Activated CD8-positive, alpha-beta memory T cell treated with anti-CD3 and anti-CD28 coated beads for 1 hour (primary cell): ENCODE results near the gene NKAIN1.
"Not testable (repeated sequence)": the region's sequence is repeated elsewhere in the genome, so short reads cannot be mapped to it uniquely, and the experiment has no call there.

Experiments
- DNase-seq, 2 donors: peaks; one replicate each; pipeline ENCODE4 v3.0.0-alpha.2; 2020; ENCODE audit warnings: low read depth in 1 of 2; ENCODE audit errors: extremely low read depth in 1 of 2

Gene NKAIN1

DNA sequence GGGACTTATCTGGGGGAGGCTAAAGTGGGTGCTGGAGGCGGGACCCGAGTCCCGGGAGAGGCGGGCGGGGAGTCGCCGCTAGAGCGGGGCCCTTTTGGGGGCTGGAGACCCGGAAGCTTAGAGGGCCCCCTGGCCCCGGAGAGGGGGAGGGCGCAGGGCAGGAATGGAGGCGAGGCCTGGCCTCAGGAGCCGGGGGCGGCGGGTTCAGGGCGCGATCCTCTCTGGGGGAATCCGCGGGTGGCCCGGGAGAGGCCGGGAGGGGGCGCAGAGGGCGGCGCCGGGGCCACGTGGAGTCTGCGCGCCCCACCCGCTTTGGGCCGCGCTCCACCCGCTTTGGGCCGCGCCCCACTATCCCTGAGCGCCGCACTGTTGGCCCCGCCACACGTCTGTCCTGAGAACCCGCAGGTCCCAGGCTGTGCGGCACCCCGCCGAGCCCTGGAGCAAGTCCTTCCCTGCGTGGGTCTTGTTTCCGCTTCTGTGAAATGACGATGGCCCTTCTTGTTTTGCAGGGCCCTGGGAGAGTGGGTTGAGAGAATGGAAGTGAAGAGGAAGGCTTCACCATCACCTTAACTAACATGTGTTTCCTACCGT, 84.4 kb downstream of the NKAIN1 start:
- DNase-seq: peak; percentile 2 to 34

DNA sequence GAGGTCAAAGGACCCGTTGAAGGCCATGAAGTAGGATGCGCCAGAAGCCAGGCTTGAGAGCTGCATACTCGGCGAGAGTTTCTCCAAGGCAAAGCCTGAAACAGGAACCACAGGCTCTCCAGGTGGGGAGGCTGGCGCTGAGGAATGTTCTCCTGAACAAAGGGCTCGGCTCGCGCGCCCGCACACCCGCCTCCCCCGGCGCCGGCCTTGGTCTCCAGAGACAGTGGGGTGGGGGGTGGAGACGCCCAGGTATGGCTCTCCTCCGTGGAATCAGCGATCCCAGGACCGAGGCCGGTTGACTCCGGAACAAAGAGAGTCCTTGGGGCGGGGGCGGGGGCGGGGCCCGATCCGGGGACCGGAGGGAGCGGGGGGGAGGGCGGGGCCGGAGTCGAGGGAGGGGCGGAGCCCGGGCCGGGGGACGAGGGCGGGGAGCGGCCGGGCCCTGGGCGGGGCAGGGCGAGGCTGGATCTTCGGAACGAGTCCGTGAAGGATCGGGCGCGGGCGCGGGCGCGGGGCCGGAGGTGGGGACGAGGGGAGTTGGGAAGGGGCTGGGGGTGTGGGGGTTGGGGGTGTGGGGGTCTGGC, 85.0 kb downstream of the NKAIN1 start:
- DNase-seq: peak; percentile 8 to 57

DNA sequence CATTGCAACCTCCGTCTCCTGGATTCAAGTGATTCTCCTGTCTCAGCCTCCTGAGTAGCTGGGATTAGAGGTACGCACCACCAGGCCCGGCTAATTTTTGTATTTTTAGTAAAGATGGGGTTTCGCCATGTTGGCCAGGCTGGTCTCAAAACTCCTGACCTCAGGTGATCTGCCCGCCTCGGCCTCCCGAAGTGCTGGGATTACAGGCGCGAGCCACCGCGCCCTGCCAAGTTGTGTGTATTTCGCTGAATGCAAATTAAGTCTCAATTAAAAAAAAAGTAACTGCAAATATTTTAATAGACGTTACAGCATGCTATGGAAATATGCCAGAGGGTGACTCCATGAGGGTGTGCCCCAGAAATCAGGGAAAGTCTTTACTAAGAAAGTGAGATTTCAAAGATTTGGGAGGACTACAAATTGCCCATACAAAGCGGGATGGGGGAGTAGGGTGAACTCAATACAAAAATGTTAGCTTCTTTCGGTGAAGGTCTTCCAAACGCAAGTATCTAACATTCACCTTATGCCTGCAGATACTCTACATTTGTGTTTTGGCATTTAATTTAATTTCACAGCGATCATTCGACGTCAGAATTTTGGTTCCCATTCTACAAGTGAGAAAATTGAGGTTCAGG, 85.6 kb downstream of the NKAIN1 start:
- no peak for DNase-seq

DNA sequence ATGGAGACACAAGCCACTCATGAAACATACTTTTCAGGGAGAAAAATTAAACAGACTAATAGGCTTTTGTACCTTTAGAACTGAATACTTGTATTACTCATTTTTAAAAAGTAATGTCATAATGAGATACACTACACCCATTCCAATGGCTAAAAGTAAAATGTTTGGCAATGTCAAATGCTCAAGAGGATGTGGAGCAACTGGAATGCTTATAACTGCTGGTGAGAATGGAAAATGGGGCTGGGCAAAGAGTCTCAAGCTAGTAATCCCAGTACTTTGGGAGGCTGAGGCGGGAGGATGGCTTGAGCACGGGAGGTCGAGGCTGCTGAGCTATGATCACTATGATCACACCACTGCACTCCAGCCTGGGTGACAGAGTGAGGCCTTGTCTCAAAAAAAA, 86.3 kb downstream of the NKAIN1 start:
- no peak for DNase-seq

DNA sequence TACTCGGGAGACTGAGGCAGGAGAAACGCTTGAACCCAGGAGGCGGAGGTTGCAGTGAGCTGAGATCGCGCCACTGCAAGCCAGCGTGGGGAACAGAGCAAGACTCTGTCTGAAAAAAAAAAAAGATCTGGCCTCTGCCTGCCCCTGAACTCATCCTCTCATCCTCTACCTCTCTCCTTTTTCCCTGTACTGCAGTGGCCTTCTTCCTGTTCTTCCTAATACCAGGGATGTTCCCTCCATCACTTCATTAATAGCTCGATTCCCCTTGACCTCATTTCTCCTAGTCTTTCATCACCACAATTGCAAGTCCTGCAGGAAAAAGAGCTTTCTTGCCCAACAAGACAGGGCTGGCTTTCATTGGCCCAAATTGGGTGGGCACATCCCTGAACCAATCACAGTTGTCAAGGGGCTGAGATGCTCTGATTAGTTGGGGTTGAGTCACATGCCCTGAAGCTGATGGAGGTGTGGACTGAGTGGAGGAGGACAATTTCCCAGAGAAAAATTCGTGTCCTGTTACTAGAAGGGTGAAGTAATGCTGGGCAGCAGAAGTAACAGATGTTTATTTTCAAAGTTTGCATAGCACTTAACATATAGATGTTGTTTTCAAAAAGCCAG, 87.4 kb downstream of the NKAIN1 start:
- no peak for DNase-seq

DNA sequence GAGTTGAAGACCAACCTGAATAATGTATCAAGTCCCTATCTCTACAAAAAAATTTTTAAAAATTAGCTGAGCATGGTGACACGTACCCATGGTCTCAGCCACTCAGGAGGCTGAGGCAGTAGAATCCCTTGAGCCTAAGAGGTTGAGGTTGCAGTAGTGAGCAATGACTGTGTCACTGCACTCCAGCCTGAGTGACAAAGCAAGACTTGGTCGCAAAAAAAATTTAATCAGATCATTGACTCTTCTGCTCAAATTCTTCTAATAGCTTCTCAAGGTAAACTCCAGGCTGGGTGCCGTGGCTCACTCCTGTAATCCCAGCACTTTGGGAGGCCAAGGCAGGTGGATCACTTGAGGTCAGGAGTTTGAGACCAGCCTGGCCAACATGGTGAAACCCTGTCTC, 88.3 kb downstream of the NKAIN1 start:
- DNase-seq: no peak

DNA sequence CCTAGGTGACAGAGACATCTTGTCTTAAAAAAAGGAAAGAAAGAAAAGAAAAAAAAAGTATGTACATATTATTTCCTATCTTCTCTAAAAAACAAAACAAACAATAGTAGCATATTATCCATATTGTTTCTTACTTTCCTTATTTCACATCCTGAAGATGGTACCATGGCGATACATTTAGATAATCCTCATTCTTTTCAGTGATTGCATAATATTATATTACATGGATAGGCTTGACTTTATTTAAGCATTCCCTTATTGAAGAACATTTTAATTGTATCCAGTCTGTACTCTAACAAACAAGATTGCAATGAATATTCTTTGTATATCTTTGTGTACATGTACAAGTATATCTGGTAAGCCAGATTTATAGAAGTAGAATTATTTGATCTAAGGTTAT, 91.3 kb downstream of the NKAIN1 start:
- no peak for DNase-seq

DNA sequence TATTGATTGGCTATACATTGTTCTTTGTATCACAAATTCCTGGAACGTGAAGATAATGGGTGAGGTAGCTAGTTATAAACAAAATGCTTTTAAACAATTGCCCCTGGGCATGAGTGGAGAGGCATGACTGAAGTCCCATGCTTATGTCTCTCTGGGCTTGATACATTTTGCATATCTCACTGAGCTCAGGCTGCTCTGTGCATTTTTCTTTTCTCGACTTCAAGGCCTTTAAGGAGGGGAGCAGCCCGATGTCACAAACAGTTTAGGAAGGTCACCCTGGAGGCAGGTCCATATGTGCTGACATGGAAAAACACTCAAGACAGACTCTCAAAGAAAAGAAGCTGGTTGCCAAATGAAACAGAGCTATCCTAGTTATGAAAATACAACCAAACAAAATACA, 94.0 kb downstream of the NKAIN1 start:
- no peak for DNase-seq

DNA sequence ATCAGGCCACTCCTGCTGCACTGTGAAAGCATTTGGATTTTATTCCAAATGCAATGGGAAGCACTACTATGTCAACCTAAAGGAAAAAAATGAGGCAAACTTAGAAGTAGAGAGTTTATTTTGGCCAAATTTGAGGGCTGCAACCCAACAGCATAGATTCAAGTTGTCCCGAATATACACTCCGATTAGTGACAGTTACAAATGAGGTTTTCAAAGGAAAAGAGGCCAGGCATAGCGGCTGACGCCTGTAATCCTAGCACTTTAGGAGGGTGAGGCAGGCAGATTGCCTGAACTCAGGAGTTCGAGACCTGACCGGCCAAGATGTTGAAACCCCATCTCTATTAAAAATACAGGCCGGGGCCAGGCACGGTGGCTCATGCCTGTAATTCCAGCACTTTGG, 95.2 kb downstream of the NKAIN1 start:
- DNase-seq: no peak

DNA sequence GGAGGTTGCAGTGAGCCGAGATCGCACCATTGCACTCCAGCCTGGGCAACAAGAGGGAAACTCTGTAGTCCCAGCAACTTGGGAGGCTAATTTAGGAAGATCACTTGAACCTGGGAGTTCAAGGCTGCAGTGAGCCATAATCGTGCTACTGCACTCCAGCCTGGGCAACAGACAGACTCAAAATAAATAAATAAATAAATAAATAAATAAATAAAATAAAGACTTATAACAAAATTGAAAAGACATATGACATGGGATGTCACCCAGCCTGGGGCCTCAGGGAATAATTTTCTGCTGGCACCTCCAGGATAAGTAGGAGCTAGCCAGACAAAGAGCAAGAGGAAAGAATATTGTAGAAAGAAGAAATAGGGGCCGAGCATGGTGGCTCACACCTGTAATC, 96.2 kb downstream of the NKAIN1 start:
- no peak for DNase-seq

DNA sequence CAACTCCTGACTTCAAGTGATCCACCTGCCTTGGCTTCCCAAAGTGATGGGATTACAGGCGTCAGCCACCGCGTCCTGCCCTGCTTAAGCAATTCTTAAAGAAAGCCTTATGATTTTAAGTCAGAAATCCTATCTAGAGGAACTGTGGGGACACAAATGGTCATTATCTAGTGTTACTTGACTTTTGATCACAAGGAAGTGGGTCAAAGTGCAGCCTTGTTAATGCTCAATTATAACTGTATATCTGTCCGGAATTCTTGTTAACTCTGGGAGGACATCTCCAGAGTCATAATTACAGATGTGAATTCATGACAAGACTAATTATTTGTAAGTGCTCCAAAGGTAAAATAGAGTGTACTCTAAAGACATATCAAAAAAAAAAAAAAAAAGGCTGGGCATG, 97.3 kb downstream of the NKAIN1 start:
- no peak for DNase-seq

DNA sequence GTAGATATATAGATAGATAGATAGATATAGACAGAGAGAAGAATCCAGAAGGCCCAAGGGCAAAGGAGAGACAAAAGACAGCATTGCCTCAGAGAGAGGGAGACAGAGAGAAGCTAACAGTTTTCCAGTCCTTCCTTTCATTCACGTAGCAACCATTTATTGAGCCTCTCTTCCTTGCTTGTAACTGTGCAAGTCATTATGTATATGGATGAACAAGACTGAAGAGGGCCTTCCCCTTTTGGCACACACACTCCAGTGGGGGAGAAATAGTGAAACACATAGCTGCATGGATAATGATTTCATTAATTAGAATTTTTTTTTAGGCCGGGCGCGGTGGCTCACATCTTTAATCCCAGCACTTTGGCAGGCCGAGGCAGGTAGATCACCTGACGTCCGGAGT, 99.4 kb downstream of the NKAIN1 start:
- no peak for DNase-seq

DNA sequence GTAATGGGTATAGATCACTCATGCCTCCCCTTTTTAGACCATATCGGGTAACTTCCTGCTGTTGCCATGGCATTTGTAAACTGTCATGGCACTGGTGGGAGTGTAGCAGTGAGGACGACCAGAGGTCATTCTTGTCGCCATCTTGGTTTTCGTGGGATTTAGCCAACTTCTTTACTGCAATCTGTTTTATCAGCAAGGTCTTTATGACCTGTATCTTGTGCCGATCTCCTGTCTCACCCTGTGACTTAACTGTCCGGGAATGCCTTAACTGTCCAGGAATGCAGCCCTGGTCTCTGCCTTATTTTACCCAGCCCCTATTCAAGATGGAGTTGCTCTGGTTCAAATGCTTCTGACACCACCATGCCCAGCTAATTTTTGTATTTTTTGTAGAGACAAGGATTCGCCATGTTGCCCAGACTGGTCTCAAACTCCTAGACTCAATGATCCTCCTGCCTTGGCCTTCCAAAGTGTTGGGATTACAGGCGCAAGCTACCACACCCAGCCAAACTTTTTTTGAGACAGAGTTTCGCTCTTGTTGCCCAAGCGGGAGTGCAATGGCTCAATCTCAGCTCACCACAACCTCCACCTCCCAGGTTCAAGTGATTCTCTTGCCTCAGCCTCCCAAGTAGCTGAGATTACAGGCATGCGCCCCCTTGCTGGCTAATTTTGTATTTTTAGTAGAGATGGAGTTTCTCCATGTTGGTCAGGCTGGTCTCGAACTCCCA, 100.7 kb downstream of the NKAIN1 start:
- not testable (repeated sequence) for DNase-seq

DNA sequence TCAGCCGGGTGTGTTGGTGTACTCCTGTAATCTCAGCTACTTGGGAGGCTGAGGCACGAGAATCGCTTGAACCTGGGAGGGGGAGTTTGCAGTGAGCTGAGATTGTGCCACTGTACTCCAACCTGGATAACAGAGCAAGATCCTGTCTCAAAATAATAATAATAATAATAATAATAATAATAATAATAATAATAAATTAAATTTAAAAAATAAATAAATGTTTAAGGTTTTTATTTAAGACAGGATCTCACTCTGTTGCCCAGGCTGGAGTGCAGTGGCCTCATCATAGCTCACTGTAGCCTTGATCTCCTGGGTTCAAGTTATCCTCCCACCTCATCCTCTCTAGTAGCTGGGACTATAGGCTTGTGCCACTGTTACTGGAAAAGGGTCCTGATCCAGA, 101.8 kb downstream of the NKAIN1 start:
- not testable (repeated sequence) for DNase-seq

DNA sequence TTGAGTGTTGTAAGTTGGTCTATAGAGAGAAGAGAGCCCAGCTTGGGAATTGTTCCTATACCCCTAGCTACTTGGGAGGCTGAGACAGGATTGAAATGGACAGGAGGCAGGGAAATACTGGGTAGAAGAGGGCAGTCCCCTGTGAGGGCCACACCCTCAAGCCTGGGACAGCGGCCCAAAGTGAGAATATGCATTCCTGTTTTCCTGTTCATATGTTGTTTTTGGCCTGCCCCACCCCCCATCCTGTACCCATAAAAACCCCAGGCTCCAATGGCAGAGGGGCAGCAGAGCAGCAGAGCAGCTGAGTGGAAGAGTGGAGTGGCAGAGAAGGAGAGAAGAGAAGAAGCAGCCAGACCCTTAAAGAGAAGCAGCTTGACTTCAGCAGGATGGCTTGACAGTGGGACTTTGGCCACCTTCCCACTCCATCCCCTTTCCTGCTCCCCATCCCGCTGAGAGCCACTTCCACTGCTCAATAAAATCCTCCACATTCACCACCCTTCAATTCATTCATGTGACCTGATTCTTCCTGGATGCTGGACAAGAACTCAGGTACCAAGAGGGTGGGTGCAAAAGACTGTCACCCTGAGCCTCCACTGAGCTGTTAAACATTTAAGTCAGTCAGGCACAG, 103.6 kb downstream of the NKAIN1 start:
- no peak for DNase-seq

DNA sequence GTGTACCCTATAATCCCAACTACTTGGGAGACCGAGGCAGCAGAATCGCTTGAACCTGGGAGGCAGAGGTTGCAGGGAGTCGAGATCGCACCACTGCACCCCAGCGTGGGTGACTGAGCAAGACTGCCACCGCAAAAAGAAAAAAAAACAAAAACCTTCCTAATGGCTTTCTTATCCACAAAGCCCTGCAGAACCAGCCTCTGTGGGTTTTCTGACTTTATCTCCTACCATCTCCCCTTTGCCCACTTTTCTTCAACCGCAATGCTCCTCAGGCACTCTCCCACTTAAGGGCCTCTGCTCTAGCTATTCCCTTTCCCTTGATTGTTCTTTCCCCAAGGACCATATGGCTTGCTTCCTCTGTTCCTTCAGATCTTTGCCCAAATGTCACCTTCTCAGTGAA, 106.3 kb downstream of the NKAIN1 start:
- no peak for DNase-seq
